IPS-18a (cell line): ENCODE data around the gene ZNF367.
"Not testable (repeated sequence)": the region's sequence is repeated elsewhere in the genome, so short reads cannot be mapped to it uniquely, and the experiment has no call there.

Experiments used
- H3K27ac ChIP-seq: one replicate; pipeline ENCODE4 v1.5.1; 2013; ENCODE audit warnings: low read length
- H3K27me3 ChIP-seq: one replicate; pipeline ENCODE4 v1.6.1; 2013; ENCODE audit warnings: mild to moderate bottlenecking, low read length; ENCODE audit not compliant: control insufficient read depth, insufficient read depth
- H3K36me3 ChIP-seq: one replicate; pipeline ENCODE4 v1.6.1; 2013; ENCODE audit warnings: low read depth, low read length; ENCODE audit not compliant: control insufficient read depth
- H3K4me1 ChIP-seq: one replicate; pipeline ENCODE4 v1.6.1; 2013; ENCODE audit warnings: low read depth, low read length; ENCODE audit not compliant: control insufficient read depth
- H3K4me3 ChIP-seq: one replicate; pipeline ENCODE4 v1.5.1; 2013; ENCODE audit warnings: low read length
- H3K9ac ChIP-seq: one replicate; pipeline ENCODE4 v1.6.1; 2013; ENCODE audit warnings: mild to moderate bottlenecking, low read length, moderate library complexity
- H3K9me3 ChIP-seq: one replicate; pipeline ENCODE4 v1.6.1; 2013; ENCODE audit warnings: low read depth, low read length; ENCODE audit not compliant: control insufficient read depth

Gene ZNF367

GRCh38 chr9:96378187-96378586, 40.0 kb downstream of the ZNF367 start:
- Histone ChIP-seq H3K9me3 (no peaks in the 10 kb centered on the region), H3K27me3 (peaks cover 7% of the 10 kb centered on the region), H3K4me1 (peaks cover 6% of the 10 kb centered on the region), H3K9ac (no peak overlapping the region), H3K27ac (no peak overlapping the region), H3K4me3 (no peak overlapping the region), H3K36me3 (no peaks in the 10 kb centered on the region)

- Histone ChIP-seq H3K27ac (no peak overlapping the region), H3K9me3 (no peaks in the 10 kb centered on the region), H3K9ac (no peak overlapping the region), H3K36me3 (no peaks in the 10 kb centered on the region), H3K4me3 (no peak overlapping the region), H3K27me3 (no peaks in the 10 kb centered on the region), H3K4me1 (no peaks in the 10 kb centered on the region)
These were observed 41.0 kb downstream of the ZNF367 start for GRCh38 chr9:96376891-96377874.

- H3K27me3 ChIP-seq, H3K4me1 ChIP-seq, H3K9me3 ChIP-seq, H3K27ac ChIP-seq, H3K9ac ChIP-seq, H3K4me3 ChIP-seq, H3K36me3 ChIP-seq: not testable (repeated sequence)
These were observed 42.7 kb downstream of the ZNF367 start for GRCh38 chr9:96375507-96375906.

- no peak overlapping the region for H3K4me3 ChIP-seq
- H3K9ac ChIP-seq = no peak overlapping the region
- no peaks in the 10 kb centered on the region for H3K9me3 ChIP-seq
- no peaks in the 10 kb centered on the region for H3K27me3 ChIP-seq
- H3K27ac ChIP-seq = no peak overlapping the region
- H3K4me1 ChIP-seq = no peaks in the 10 kb centered on the region
- H3K36me3 ChIP-seq = no peaks in the 10 kb centered on the region
These were observed 50.2 kb downstream of the ZNF367 start for GRCh38 chr9:96367943-96368342.

GRCh38 chr9:96363175-96363967, 54.8 kb downstream of the ZNF367 start:
- Histone ChIP-seq H3K4me3 (no peak overlapping the region), H3K4me1 (no peaks in the 10 kb centered on the region), H3K27me3 (no peaks in the 10 kb centered on the region), H3K27ac (no peak overlapping the region), H3K9ac (no peak overlapping the region), H3K36me3 (no peaks in the 10 kb centered on the region), H3K9me3 (no peaks in the 10 kb centered on the region)

- H3K36me3 ChIP-seq, H3K4me3 ChIP-seq, H3K9me3 ChIP-seq, H3K27ac ChIP-seq, H3K27me3 ChIP-seq, H3K9ac ChIP-seq, H3K4me1 ChIP-seq: not testable (repeated sequence)
These were observed 56.1 kb downstream of the ZNF367 start for GRCh38 chr9:96362119-96362518.

- no peaks in the 10 kb centered on the region for H3K36me3 ChIP-seq
- no peak overlapping the region for H3K9ac ChIP-seq
- H3K4me1 ChIP-seq = no peaks in the 10 kb centered on the region
- H3K27me3 ChIP-seq = no peaks in the 10 kb centered on the region
- no peak overlapping the region for H3K4me3 ChIP-seq
- H3K9me3 ChIP-seq = no peaks in the 10 kb centered on the region
- H3K27ac ChIP-seq = no peak overlapping the region
These were observed 56.5 kb downstream of the ZNF367 start for GRCh38 chr9:96361668-96362067.

- H3K9me3 ChIP-seq = no peaks in the 10 kb centered on the region
- H3K4me3 ChIP-seq = no peak overlapping the region
- H3K27ac ChIP-seq = no peak overlapping the region
- H3K9ac ChIP-seq = no peak overlapping the region
- no peaks in the 10 kb centered on the region for H3K36me3 ChIP-seq
- H3K27me3 ChIP-seq = no peaks in the 10 kb centered on the region
- H3K4me1 ChIP-seq = no peaks in the 10 kb centered on the region
These were observed 57.2 kb downstream of the ZNF367 start for GRCh38 chr9:96360976-96361375.

- not testable (repeated sequence) for H3K36me3 ChIP-seq, H3K9ac ChIP-seq, H3K4me3 ChIP-seq, H3K4me1 ChIP-seq, H3K9me3 ChIP-seq, H3K27ac ChIP-seq, H3K27me3 ChIP-seq
These were observed 57.6 kb downstream of the ZNF367 start for GRCh38 chr9:96360523-96360922.

GRCh38 chr9:96350866-96351265, 67.3 kb downstream of the ZNF367 start:
- Histone ChIP-seq H3K27me3 (no peaks in the 10 kb centered on the region), H3K4me3 (no peak overlapping the region), H3K36me3 (no peaks in the 10 kb centered on the region), H3K9ac (no peak overlapping the region), H3K4me1 (peaks cover 7% of the 10 kb centered on the region), H3K27ac (no peak overlapping the region), H3K9me3 (no peaks in the 10 kb centered on the region)

GRCh38 chr9:96348261-96348660, 69.9 kb downstream of the ZNF367 start:
- Histone ChIP-seq H3K9me3 (no peaks in the 10 kb centered on the region), H3K4me1 (peaks cover 31% of the 10 kb centered on the region), H3K4me3 (no peak overlapping the region), H3K27ac (no peak overlapping the region), H3K9ac (no peak overlapping the region), H3K27me3 (no peaks in the 10 kb centered on the region), H3K36me3 (no peaks in the 10 kb centered on the region)
